Thyroid gland (tissue), 4 donors: ENCODE measurements around the gene SMAD3. TPM values are rescaled to one million over a fixed set of nuclear protein-coding genes. Genes with fewer than 3 reads are reported as not detected.

ENCODE experiments used
- DNase-seq, 2 donors: peaks; one replicate each; pipeline ENCODE4 v3.0.0-alpha.2; 2019
- H3K27ac ChIP-seq, 3 donors: fragments of 200-600 bp; sonication (generic); 1 replicate in 2 of 3; 2 replicates in 1 of 3; pipeline ENCODE4 v1.5.1; 2016 to 2019; ENCODE audit warnings: mild to moderate bottlenecking in 1 of 3, moderate library complexity in 1 of 3
- H3K27me3 ChIP-seq: fragments of 200-600 bp; sonication (generic); one replicate; pipeline ENCODE4 v1.5.1; 2019
- H3K36me3 ChIP-seq, 2 donors: fragments of 200-600 bp; sonication (generic); one replicate each; pipeline ENCODE4 v1.5.1; 2016 to 2019
- H3K4me1 ChIP-seq, 2 donors: fragments of 200-600 bp; sonication (generic); one replicate each; pipeline ENCODE4 v1.5.1; 2017 to 2019
- H3K4me3 ChIP-seq, 3 donors: fragments of 200-600 bp; sonication (generic); replicated peaks in 1 of 3; 1 replicate in 2 of 3; 2 replicates in 1 of 3; pipeline ENCODE4 v1.5.1; 2016; ENCODE audit warnings: mild to moderate bottlenecking in 1 of 3
- H3K9me3 ChIP-seq: fragments of 200-600 bp; sonication (generic); one replicate; pipeline ENCODE4 v1.5.1; 2017
- CTCF ChIP-seq, 6 experiments: fragments of 200-600 bp in 3 of 6; fragments of 450-650 bp in 3 of 6; sonication (generic) in 3 of 6; IDR thresholded peaks; one replicate each; pipeline ENCODE4 v1.5.1; 2016 to 2019; ENCODE audit warnings: antibody characterized with exemption in 6 of 6, mild to moderate bottlenecking in 2 of 6, inconsistent platforms in 1 of 6, moderate library complexity in 1 of 6
- POLR2A ChIP-seq, 2 donors: fragments of 450-650 bp; IDR thresholded peaks; one replicate each; pipeline ENCODE4 v1.6.1; 2017; ENCODE audit warnings: antibody characterized with exemption in 2 of 2, mild to moderate bottlenecking in 2 of 2, moderate library complexity in 1 of 2
- WGBS, 2 donors: methylation state at CpG; one replicate each; pipeline ENCODE4 v1.1.5; 2017; 5-methylcytosine and 5-hydroxymethylcytosine counted together
- intact Hi-C: fragments of 100-400 bp; cut with DNase I; formaldehyde crosslinking; loops from one replicate; pipeline ENCODE4 v1.15.1; 2023
- total RNA-seq, 4 donors: library from RNA; depleted of rRNA; stranded (reverse); fragments of >200 nt; gene quantifications; one replicate each; pipeline ENCODE4 v1.2.3, GENCODE V29; 2016

The SMAD3 gene
- total RNA-seq, 4 donors from 2014 or later = 33.6 to 66.5 (median 47.3) TPM

GRCh38 chr15:67033571-67034044 is 31.8 kb upstream of the SMAD3 start:
- Histone ChIP-seq H3K9me3 (no peaks in the 10 kb centered on the region), H3K27me3 (no peaks in the 10 kb centered on the region), H3K27ac (no peak overlapping the region), H3K36me3 (no peaks in the 10 kb centered on the region), H3K4me1 (peaks cover 6 to 12% of the 10 kb centered on the region in 2 donors), H3K4me3 (peak overlapping the region in 1 of 3 donors; percentile 20)
- TF ChIP-seq POLR2A (IDR thresholded peaks at IDR 0.05) (no peak), CTCF (IDR thresholded peaks at IDR 0.05) (peak in 2 of 6 experiments; percentile 20 to 39)
- 2 to 7% methylated on average over 6 to 18 of the region's 50 CpGs for WGBS, 2 donors
- peak; percentile 34 to 42 for DNase-seq
- intact Hi-C loops = no loop called here

GRCh38 chr15:67035886-67036285 is 29.5 kb upstream of the SMAD3 start:
- Histone ChIP-seq H3K9me3 (no peaks in the 10 kb centered on the region), H3K27ac (no peak overlapping the region), H3K27me3 (no peaks in the 10 kb centered on the region), H3K4me1 (peaks cover 6 to 12% of the 10 kb centered on the region in 2 donors), H3K4me3 (no peak overlapping the region), H3K36me3 (no peaks in the 10 kb centered on the region)
- no peak for DNase-seq
- intact Hi-C loops = no loop called here
- TF ChIP-seq POLR2A (IDR thresholded peaks at IDR 0.05) = no peak
- TF ChIP-seq CTCF (IDR thresholded peaks at IDR 0.05) = no peak
- 93 to 95% methylated on average over 4 to 5 of the region's 5 CpGs for WGBS, 2 donors

GRCh38 chr15:67036775-67037555 is 28.4 kb upstream of the SMAD3 start:
- Histone ChIP-seq H3K27me3 (no peaks in the 10 kb centered on the region), H3K9me3 (no peaks in the 10 kb centered on the region), H3K36me3 (no peaks in the 10 kb centered on the region), H3K27ac (no peak overlapping the region), H3K4me1 (peaks cover 6 to 12% of the 10 kb centered on the region in 2 donors), H3K4me3 (no peak overlapping the region)
- WGBS, 2 donors = 87 to 90% methylated on average over 8 of the region's 8 CpGs
- TF ChIP-seq POLR2A (IDR thresholded peaks at IDR 0.05) (no peak), CTCF (IDR thresholded peaks at IDR 0.05) (no peak)
- intact Hi-C loops = no loop called here
- DNase-seq = no peak

- TF ChIP-seq POLR2A (IDR thresholded peaks at IDR 0.05) (no peak), CTCF (IDR thresholded peaks at IDR 0.05) (no peak)
These were observed 27.7 kb upstream of the SMAD3 start for GRCh38 chr15:67037694-67038093.

GRCh38 chr15:67038736-67039135 is 26.7 kb upstream of the SMAD3 start:
- H3K9me3 ChIP-seq = no peaks in the 10 kb centered on the region
- DNase-seq = no peak
- no peak for TF ChIP-seq POLR2A (IDR thresholded peaks at IDR 0.05)
- no peak overlapping the region for H3K27ac ChIP-seq
- intact Hi-C loops = no loop called here
- peaks cover 0 to 4% of the 10 kb centered on the region in 2 donors for H3K4me1 ChIP-seq
- H3K27me3 ChIP-seq = no peaks in the 10 kb centered on the region
- no peak overlapping the region for H3K4me3 ChIP-seq
- no peaks in the 10 kb centered on the region for H3K36me3 ChIP-seq

More at GRCh38 chr15:67037694-67038093, 27.7 kb upstream of the SMAD3 start:
- no peak for DNase-seq
- intact Hi-C loops = no loop called here
- H3K36me3 ChIP-seq = no peaks in the 10 kb centered on the region
- no peak overlapping the region for H3K27ac ChIP-seq
- H3K9me3 ChIP-seq = no peaks in the 10 kb centered on the region
- no peaks in the 10 kb centered on the region for H3K27me3 ChIP-seq
- H3K4me3 ChIP-seq = no peak overlapping the region
- peaks cover 6 to 12% of the 10 kb centered on the region in 2 donors for H3K4me1 ChIP-seq
